NOMO-1 treated with dmso at 0.1 percent for 144 hours (cell line): ENCODE measurements around the gene RIC1.
"Not testable (repeated sequence)": the region's sequence is repeated elsewhere in the genome, so short reads cannot be mapped to it uniquely, and the experiment has no call there.

Experiments used
- DNase-seq: peaks from one replicate; lab custom pipeline; 2025; ENCODE audit not compliant: unreplicated experiment; lab: John Stamatoyannopoulos, UW

The RIC1 gene

DNA sequence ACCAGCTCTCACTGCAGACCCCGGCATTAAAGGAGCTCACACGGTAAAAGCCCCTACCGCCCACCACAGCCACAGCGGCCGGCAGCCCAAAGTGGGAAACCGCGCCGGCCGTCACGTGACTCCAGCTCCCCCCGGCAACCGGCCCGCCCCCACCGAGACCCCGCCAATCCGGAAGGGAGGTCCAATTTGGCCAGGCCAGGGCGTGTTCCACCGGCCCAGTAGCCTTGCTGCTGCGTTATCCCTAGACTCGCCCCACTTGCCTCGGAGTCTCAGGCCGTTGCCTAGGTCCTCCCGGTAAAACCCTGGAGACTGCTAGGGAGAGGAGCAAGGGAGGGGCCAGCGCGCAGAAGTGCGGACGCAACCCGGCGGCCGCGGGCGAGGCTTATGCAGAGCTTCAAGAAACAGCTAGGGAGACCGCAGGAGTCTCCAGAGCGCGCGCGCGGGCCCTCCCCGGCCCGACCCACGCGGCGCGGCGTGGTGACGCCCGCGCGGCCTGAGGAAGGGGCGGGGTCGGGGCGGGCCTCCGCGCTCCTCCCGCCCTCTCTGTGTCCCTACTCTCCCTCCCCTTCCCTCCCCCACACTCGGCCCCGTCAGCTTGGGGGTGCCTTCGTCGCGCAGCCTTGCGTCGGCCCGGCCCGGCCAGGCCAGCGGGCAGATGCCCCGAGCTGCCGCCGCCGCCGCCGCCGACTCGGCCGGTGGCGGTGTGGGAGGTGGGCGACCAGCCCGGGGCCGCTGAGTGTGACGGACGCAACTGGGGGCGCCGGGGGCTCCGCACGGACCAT is at the start of gene RIC1:
Gene RIC1, plus strand, starts transcription at position 578 of the 782 bp plus-strand sequence. Its CDS starts 203 bp downstream, at position 781.
- DNase-seq = peak; percentile 58

- DNase-seq = no peak
These were observed 49.0 kb upstream of the RIC1 start for GRCh38 chr9:5579881-5580280.

- DNase-seq = no peak
These were observed 48.3 kb upstream of the RIC1 start for GRCh38 chr9:5580650-5581049.

DNA sequence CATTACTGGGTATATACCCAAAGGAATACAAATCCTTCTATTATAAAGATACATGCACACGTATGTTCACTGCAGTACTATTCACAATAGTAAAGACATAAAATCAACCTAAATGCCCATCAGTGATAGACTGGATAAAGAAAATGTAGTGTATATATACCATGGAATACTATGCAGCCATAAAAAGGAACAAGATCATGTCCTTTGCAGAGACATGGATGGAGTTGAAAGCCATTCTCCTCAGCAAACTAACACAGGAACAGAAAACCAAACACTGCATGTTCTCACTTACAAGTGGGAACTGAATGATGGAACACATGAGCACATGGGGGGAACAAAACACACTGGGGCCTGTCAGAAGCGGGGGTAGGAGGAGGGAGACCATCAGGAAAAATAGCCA is 47.2 kb upstream of the RIC1 start:
- DNase-seq = not testable (repeated sequence)

DNA sequence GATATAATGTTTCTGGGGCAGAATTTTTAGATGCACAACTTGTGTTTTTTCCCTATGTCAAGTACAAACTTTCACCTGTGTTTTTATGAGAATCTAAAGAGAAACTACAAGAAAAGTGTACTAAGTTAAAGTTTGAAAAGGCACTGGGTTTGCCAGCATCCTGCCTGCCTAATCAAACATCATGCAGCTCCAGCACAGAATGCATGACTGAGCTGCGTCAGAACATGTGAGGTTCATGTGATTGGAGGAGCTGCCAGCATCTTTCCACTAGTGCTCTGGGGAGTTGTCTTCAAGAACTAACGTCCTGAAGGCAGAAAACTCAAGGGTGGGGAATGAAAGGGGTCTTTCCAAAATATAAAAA is 46.1 kb upstream of the RIC1 start:
- no peak for DNase-seq

DNA sequence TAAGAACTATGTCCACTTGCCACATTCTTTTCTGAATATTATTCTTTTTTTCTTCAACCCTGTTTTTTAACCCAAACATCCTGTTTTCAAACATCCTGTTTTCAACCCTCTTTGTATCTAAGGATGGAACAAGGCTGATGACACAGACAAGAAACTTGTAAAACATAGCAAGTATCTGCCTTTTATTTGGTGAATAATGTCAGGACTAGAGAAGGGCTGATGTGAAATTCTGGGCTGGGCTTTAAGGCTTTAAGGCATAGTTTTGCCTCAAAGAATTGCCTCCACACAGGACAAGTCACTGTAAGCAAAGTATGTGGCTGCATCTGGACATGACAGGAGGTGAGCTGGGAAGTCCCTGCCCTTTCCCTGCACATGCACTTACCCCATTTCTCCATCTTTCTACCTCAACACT is 42.5 kb upstream of the RIC1 start:
- DNase-seq = no peak

- DNase-seq = no peak
These were observed 41.9 kb upstream of the RIC1 start for GRCh38 chr9:5587024-5587423.

GRCh38 chr9:5592231-5592630 is 36.7 kb upstream of the RIC1 start:
- DNase-seq = no peak

DNA sequence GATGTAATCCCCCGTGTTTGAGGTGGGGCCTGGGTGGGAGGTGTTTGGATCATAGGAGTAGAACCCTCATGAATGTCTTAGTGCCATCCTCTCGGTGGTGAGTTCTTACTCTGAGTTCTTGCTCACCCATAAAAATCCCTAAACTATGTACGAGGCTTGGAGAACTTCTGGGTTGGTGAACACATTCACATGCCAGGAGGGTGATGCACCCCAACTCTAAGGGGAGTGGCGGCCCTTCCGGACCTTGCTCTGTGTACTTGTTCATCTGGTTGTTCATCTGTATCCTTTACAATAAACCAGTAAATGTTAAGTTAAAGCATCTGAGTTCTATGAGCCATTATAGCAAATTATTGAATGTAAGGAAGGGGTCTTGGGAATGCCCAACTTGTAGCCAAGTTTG is 36.0 kb upstream of the RIC1 start:
- DNase-seq = no peak

GRCh38 chr9:5593904-5594303 is 35.0 kb upstream of the RIC1 start:
- DNase-seq = no peak

GRCh38 chr9:5596173-5596572 is 32.7 kb upstream of the RIC1 start:
- no peak for DNase-seq

- DNase-seq = no peak
These were observed 20.3 kb upstream of the RIC1 start for GRCh38 chr9:5608298-5609225.

- DNase-seq = no peak
These were observed 19.7 kb upstream of the RIC1 start for GRCh38 chr9:5609226-5609596.

DNA sequence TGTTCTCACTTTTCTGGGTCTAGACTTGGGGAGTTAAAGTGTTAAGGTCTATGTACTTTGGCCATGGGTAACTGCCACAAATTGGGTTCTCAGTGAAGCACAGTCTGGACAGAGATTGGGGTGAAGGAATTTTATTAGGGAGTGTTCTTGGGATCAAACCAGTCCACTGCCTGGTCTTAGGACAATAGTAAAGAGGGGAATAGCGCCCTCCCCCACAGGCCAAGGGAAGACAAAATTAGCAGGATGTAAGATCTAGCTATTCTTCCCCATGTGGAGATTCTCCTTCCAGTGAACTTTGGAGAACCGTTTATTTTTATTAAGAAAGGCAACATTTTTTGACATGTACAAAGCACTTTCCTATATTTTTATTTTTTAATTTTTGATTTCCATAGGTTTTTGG is 18.4 kb upstream of the RIC1 start:
- DNase-seq = no peak

GRCh38 chr9:5611321-5612184 is 17.4 kb upstream of the RIC1 start:
- DNase-seq = no peak

DNA sequence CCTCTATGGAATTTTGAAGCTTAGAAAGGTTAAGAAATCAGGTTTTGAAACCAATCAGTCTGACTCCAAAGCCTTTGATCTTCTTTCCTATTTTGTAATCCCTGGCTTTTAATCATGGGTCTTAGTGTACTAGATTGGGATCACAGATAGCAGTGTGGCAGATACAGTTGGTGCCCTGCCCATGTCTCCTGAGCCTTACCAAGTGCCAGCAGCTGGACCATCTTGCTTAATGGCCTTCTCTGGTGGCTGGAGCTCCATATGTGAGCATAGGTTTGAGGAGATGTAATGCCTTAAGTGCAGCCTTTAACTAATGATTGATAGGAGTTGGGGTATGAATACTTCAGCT is 16.7 kb upstream of the RIC1 start:
- DNase-seq = no peak

GRCh38 chr9:5614192-5614591 is 14.7 kb upstream of the RIC1 start:
- no peak for DNase-seq

- no peak for DNase-seq
These were observed 13.9 kb upstream of the RIC1 start for GRCh38 chr9:5614985-5615384.

DNA sequence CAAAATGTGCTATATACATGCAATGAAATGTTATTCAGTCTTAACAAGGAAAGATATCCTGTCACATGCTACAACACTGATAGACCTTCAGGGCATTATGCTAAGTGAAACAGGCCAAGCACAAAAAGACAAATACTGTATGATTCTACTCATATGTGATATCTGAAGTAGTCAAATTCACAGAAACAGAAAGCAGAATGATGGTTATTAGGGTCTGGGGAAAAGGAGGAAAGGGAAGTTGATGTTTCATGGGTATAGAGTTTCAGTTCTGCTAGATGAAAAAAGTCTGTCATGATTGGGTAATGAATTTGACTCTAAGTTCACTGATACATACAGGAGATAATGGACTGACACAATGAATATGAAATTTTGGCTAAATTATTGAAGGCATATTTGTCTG is 11.2 kb upstream of the RIC1 start:
- peak; percentile 36 for DNase-seq

GRCh38 chr9:5620494-5620893 is 8.4 kb upstream of the RIC1 start:
- DNase-seq = no peak

DNA sequence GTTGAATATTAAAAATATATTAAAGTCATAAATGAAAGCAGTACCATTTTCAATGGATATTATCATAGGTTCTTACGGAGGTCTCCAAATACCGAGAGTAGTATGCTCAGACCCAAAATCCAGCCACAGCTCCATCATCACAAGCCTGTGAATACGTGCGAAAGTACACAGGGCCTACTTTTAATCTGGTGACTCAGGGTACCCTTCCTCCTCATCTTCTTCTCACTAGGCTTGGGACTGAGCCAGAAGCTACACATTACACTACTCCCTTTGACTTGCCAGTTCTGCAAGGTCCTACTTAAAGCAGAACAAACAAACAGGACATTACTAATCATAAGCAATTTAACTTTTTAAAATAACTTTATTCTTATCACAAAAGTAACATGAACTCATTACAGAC is 7.6 kb upstream of the RIC1 start:
- no peak for DNase-seq
